Pons (tissue), 1 donor: ENCODE results near the gene KDM3B.

Experiments used
- DNase-seq: peaks from one replicate; pipeline ENCODE4 v3.0.0-alpha.2; 2016; ENCODE audit warnings: low spot score

KDM3B gene

GRCh38 chr5:138453590-138453989, 101.1 kb downstream of the KDM3B start:
- DNase-seq, result no peak

- DNase-seq, result no peak
Observed at GRCh38 chr5:138454121-138454520, 101.6 kb downstream of the KDM3B start.

- DNase-seq, result no peak
Observed at GRCh38 chr5:138455232-138455930, 102.9 kb downstream of the KDM3B start.

- no peak for DNase-seq
Observed at GRCh38 chr5:138457531-138458275, 105.2 kb downstream of the KDM3B start.

GRCh38 chr5:138458384-138458783, 105.9 kb downstream of the KDM3B start:
- DNase-seq, result no peak

- no peak for DNase-seq
Observed at GRCh38 chr5:138458856-138459255, 106.4 kb downstream of the KDM3B start.

- peak; percentile 72 for DNase-seq
Observed at GRCh38 chr5:138459311-138459933, 106.9 kb downstream of the KDM3B start.

- DNase-seq, result no peak
Observed at GRCh38 chr5:138460032-138460693, 107.7 kb downstream of the KDM3B start.

GRCh38 chr5:138461343-138462125, 109.0 kb downstream of the KDM3B start:
- DNase-seq, result no peak

GRCh38 chr5:138463419-138464007, 111.0 kb downstream of the KDM3B start:
- no peak for DNase-seq

GRCh38 chr5:138464008-138464387, 111.5 kb downstream of the KDM3B start:
- peak; percentile 90 for DNase-seq

GRCh38 chr5:138464388-138465260, 112.1 kb downstream of the KDM3B start:
- DNase-seq, result peak; percentile 99

GRCh38 chr5:138465261-138466124, 113.0 kb downstream of the KDM3B start, which contains the start of gene EGR1:
TSS of gene EGR1 (plus strand) at chr5:138465479. CDS start at chr5:138465762, 283 bp downstream.
- DNase-seq, result peak; percentile 96

GRCh38 chr5:138466125-138466899, 113.8 kb downstream of the KDM3B start:
- DNase-seq, result no peak

- no peak for DNase-seq
Observed at GRCh38 chr5:138466900-138467710, 114.6 kb downstream of the KDM3B start.

- no peak for DNase-seq
Observed at GRCh38 chr5:138467711-138468132, 115.2 kb downstream of the KDM3B start.

GRCh38 chr5:138468133-138468965, 115.9 kb downstream of the KDM3B start:
- no peak for DNase-seq
